ENCODE data around the gene HNMT.
"Not testable (repeated sequence)": the region's sequence is repeated elsewhere in the genome, so short reads cannot be mapped to it uniquely, and the experiment has no call there.

Gene HNMT

GRCh38 chr2:137975280-137976271 lies 11.3 kb downstream of the HNMT start:
- no peak for DNase-seq

- no peak for DNase-seq
Measured at GRCh38 chr2:137976274-137976673, 12.0 kb downstream of the HNMT start.

- DNase-seq, result no peak
Measured at GRCh38 chr2:137977790-137978189, 13.5 kb downstream of the HNMT start.

- no peak for DNase-seq
Measured at GRCh38 chr2:137980459-137980858, 16.2 kb downstream of the HNMT start.

- no peak for DNase-seq
Measured at GRCh38 chr2:137981112-137981656, 16.9 kb downstream of the HNMT start.

- no peak for DNase-seq
Measured at GRCh38 chr2:137983581-137983980, 19.3 kb downstream of the HNMT start.

- no peak for DNase-seq
Measured at GRCh38 chr2:137986268-137986667, 22.0 kb downstream of the HNMT start.

- DNase-seq, result no peak
Measured at GRCh38 chr2:137987011-137987410, 22.7 kb downstream of the HNMT start.

- DNase-seq, result no peak
Measured at GRCh38 chr2:137991078-137991477, 26.8 kb downstream of the HNMT start.

GRCh38 chr2:137992039-137992646 lies 27.9 kb downstream of the HNMT start:
- DNase-seq, result no peak

- not testable (repeated sequence) for DNase-seq
Measured at GRCh38 chr2:137993715-137994476, 29.6 kb downstream of the HNMT start.

GRCh38 chr2:137995368-137995767 lies 31.1 kb downstream of the HNMT start:
- DNase-seq, result not testable (repeated sequence)

GRCh38 chr2:137996158-137996557 lies 31.9 kb downstream of the HNMT start:
- not testable (repeated sequence) for DNase-seq

GRCh38 chr2:137997733-137998132 lies 33.5 kb downstream of the HNMT start:
- no peak for DNase-seq

GRCh38 chr2:137998503-137998902 lies 34.2 kb downstream of the HNMT start:
- no peak for DNase-seq

- no peak for DNase-seq
Measured at GRCh38 chr2:137999273-137999672, 35.0 kb downstream of the HNMT start.

- DNase-seq, result no peak
Measured at GRCh38 chr2:138000009-138000408, 35.7 kb downstream of the HNMT start.

- no peak for DNase-seq
Measured at GRCh38 chr2:138000796-138001195, 36.5 kb downstream of the HNMT start.

- no peak for DNase-seq
Measured at GRCh38 chr2:138003411-138003810, 39.1 kb downstream of the HNMT start.

GRCh38 chr2:138007431-138007830 lies 43.2 kb downstream of the HNMT start:
- no peak for DNase-seq

- DNase-seq, result no peak
Measured at GRCh38 chr2:138009622-138010021, 45.3 kb downstream of the HNMT start.

GRCh38 chr2:138010890-138011289 lies 46.6 kb downstream of the HNMT start:
- no peak for DNase-seq
